ENCODE measurements around the gene OR10T2.

DNA sequence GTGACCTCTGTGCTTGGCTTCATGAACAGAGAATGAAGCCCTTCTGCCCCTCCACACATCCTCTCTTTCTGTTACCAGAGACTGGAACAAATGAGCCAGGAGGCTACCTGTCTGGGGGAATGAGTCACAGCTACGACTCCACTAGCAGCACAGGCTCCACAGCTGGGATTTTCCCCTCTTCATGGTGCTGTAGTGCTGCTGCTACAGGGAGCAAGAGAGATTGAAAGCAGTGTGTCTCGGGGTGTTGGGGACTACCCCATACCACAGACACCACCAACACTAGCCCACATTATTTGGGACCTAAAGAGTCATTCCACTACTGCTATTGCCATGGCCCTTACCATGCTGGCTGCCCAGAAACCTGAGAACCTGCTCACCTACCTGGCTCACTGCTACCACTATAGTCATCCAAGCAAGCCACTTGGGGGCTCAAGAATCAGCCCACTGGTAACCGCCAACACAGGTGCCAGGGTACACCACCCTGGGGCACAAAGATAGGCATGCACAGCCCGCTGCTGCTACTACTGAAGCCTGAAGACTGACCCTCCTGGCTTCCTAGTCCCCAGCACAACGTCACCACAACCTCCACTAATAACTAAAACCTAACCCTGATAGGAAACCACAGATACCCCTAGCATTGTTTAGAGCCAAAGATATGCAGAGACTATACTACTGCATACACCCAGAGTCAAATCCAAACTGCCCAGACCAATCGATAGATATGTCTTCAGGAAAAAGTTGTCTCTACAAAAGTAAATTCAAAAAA lies 27.9 kb downstream of the OR10T2 start:
- TF ChIP-seq, protein P1, sequence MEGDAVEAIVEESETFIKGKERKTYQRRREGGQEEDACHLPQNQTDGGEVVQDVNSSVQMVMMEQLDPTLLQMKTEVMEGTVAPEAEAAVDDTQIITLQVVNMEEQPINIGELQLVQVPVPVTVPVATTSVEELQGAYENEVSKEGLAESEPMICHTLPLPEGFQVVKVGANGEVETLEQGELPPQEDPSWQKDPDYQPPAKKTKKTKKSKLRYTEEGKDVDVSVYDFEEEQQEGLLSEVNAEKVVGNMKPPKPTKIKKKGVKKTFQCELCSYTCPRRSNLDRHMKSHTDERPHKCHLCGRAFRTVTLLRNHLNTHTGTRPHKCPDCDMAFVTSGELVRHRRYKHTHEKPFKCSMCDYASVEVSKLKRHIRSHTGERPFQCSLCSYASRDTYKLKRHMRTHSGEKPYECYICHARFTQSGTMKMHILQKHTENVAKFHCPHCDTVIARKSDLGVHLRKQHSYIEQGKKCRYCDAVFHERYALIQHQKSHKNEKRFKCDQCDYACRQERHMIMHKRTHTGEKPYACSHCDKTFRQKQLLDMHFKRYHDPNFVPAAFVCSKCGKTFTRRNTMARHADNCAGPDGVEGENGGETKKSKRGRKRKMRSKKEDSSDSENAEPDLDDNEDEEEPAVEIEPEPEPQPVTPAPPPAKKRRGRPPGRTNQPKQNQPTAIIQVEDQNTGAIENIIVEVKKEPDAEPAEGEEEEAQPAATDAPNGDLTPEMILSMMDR (conservative IDR thresholded peaks at IDR 0.05; ENCODE audit: low read length): no peak
- no peak for TF ChIP-seq EZH2phosphoT487 (IDR thresholded peaks at IDR 0.05; ENCODE audit: borderline replicate concordance, low read depth, low read length)
